OCI-LY1 (cell line): ENCODE results near the gene SUSD3.

Experiments used
- H2AFZ ChIP-seq: fragments of 200-600 bp; sonication (generic), shearing (Covaris generic); 2 replicates; pipeline ENCODE4 v1.6.0; 2014; ENCODE audit warnings: antibody characterized with exemption, mild to moderate bottlenecking, low read length
- H3F3A ChIP-seq: fragments of 200-600 bp; sonication (generic), shearing (Covaris generic); 2 replicates; pipeline ENCODE4 v1.6.0; 2014; ENCODE audit warnings: mild to moderate bottlenecking, antibody characterized with exemption, low read length, moderate library complexity; ENCODE audit not compliant: insufficient read depth
- H3K27ac ChIP-seq: fragments of 200-600 bp; sonication (generic); 2 replicates; pipeline ENCODE4 v1.5.1; 2014; ENCODE audit warnings: low read length, mixed run types, mild to moderate bottlenecking, low read depth; ENCODE audit not compliant: poor library complexity, severe bottlenecking
- H3K27me3 ChIP-seq: fragments of 200-600 bp; sonication (generic); 2 replicates; pipeline ENCODE4 v1.6.0; 2014; ENCODE audit warnings: antibody characterized with exemption, mild to moderate bottlenecking, low read length, moderate library complexity; ENCODE audit not compliant: insufficient read depth
- H3K36me3 ChIP-seq: fragments of 200-600 bp; sonication (generic); 2 replicates; pipeline ENCODE4 v1.6.1; 2014; ENCODE audit warnings: mild to moderate bottlenecking, antibody characterized with exemption, low read length, moderate library complexity, mixed read lengths; ENCODE audit not compliant: insufficient read depth
- H3K4me1 ChIP-seq: fragments of 200-600 bp; sonication (generic); 2 replicates; pipeline ENCODE4 v1.5.1; 2014; ENCODE audit warnings: mild to moderate bottlenecking, low read length, moderate library complexity; ENCODE audit not compliant: insufficient read depth, severe bottlenecking
- H3K4me2 ChIP-seq: fragments of 200-600 bp; sonication (generic), shearing (Covaris generic); 2 replicates; pipeline ENCODE4 v1.6.1; 2014; ENCODE audit warnings: low read length
- H3K4me3 ChIP-seq: fragments of 200-600 bp; sonication (generic); 2 replicates; pipeline ENCODE4 v1.5.1; 2014; ENCODE audit warnings: low read length, low read depth, mild to moderate bottlenecking, mixed read lengths; ENCODE audit not compliant: poor library complexity, severe bottlenecking
- H3K79me2 ChIP-seq: fragments of 200-600 bp; shearing (Covaris generic); 2 replicates; pipeline ENCODE4 v1.6.1; 2016; ENCODE audit warnings: mixed run types, low read length, mixed read lengths; ENCODE audit not compliant: insufficient read depth
- H3K9ac ChIP-seq: fragments of 200-600 bp; sonication (generic), shearing (Covaris generic); 2 replicates; pipeline ENCODE4 v1.6.1; 2014; ENCODE audit warnings: mild to moderate bottlenecking, low read length, mixed read lengths
- H3K9me2 ChIP-seq: fragments of 200-600 bp; sonication (generic), shearing (Covaris generic); 2 replicates; pipeline ENCODE4 v1.6.1; 2014; ENCODE audit warnings: low read depth, mild to moderate bottlenecking, low read length, mixed read lengths
- H3K9me3 ChIP-seq: fragments of 200-600 bp; shearing (Covaris generic); 2 replicates; pipeline ENCODE4 v1.6.1; 2014; ENCODE audit warnings: low read length, mixed read lengths
- H4K20me1 ChIP-seq: fragments of 200-600 bp; sonication (generic), shearing (Covaris generic); 2 replicates; pipeline ENCODE4 v1.6.0; 2016; ENCODE audit warnings: mild to moderate bottlenecking, low read length; ENCODE audit not compliant: insufficient read depth
- CTCF ChIP-seq: fragments of 200-600 bp; sonication (generic), shearing (Covaris generic); IDR thresholded peaks from 2 replicates; pipeline ENCODE4 v1.5.1; 2017; ENCODE audit warnings: mild to moderate bottlenecking, antibody characterized with exemption, low read length, moderate library complexity, mixed read lengths
- EZH2 ChIP-seq: fragments of 200-600 bp; sonication (generic), shearing (Covaris generic); IDR thresholded peaks from 2 replicates; pipeline ENCODE4 v1.8.0; 2017; ENCODE audit warnings: borderline replicate concordance, mixed run types, mild to moderate bottlenecking, antibody characterized with exemption, low read length, moderate library complexity, mixed read lengths

Gene SUSD3

GRCh38 chr9:93010704-93011103 lies 47.8 kb upstream of the SUSD3 start:
- no peak overlapping the region for H3K27ac ChIP-seq
- TF ChIP-seq EZH2: no peak
- TF ChIP-seq CTCF: no peak

GRCh38 chr9:93011114-93011513 lies 47.4 kb upstream of the SUSD3 start:
- H3K4me1 ChIP-seq: no peaks in the 10 kb centered on the region
- no peaks in the 10 kb centered on the region for H3K27me3 ChIP-seq
- H3F3A ChIP-seq: no peaks in the 10 kb centered on the region
- no peak overlapping the region for H3K27ac ChIP-seq
- H4K20me1 ChIP-seq: no peaks in the 10 kb centered on the region
- H3K9me3 ChIP-seq: no peaks in the 10 kb centered on the region
- H2AFZ ChIP-seq: no peak overlapping the region
- no peak overlapping the region for H3K4me3 ChIP-seq
- H3K9ac ChIP-seq: no peak overlapping the region
- no peak overlapping the region for H3K4me2 ChIP-seq
- TF ChIP-seq CTCF (no peak), EZH2 (no peak)
- H3K9me2 ChIP-seq: no peaks in the 10 kb centered on the region
- no peaks in the 10 kb centered on the region for H3K79me2 ChIP-seq
- H3K36me3 ChIP-seq: peaks cover 65% of the 10 kb centered on the region

More at GRCh38 chr9:93010704-93011103, 47.8 kb upstream of the SUSD3 start:
- peaks cover 65% of the 10 kb centered on the region for H3K36me3 ChIP-seq
- no peaks in the 10 kb centered on the region for H4K20me1 ChIP-seq
- no peaks in the 10 kb centered on the region for H3K27me3 ChIP-seq
- H2AFZ ChIP-seq: no peak overlapping the region
- H3K4me2 ChIP-seq: no peak overlapping the region
- no peaks in the 10 kb centered on the region for H3K9me2 ChIP-seq
- H3K9me3 ChIP-seq: no peaks in the 10 kb centered on the region
- no peak overlapping the region for H3K9ac ChIP-seq
- H3F3A ChIP-seq: no peaks in the 10 kb centered on the region
- no peaks in the 10 kb centered on the region for H3K4me1 ChIP-seq
- no peak overlapping the region for H3K4me3 ChIP-seq
- no peaks in the 10 kb centered on the region for H3K79me2 ChIP-seq

GRCh38 chr9:93012963-93013855 lies 45.3 kb upstream of the SUSD3 start:
- Histone ChIP-seq H3K27me3 (no peaks in the 10 kb centered on the region), H3K79me2 (no peaks in the 10 kb centered on the region), H3K4me1 (no peaks in the 10 kb centered on the region), H3K9me2 (no peaks in the 10 kb centered on the region), H3K27ac (no peak overlapping the region), H2AFZ (no peak overlapping the region), H3K9ac (no peak overlapping the region), H3K9me3 (no peaks in the 10 kb centered on the region), H4K20me1 (no peaks in the 10 kb centered on the region), H3K4me3 (no peak overlapping the region), H3F3A (no peaks in the 10 kb centered on the region), H3K36me3 (peaks cover 59% of the 10 kb centered on the region), H3K4me2 (no peak overlapping the region)
- TF ChIP-seq EZH2 (no peak), CTCF (no peak)
